GM21619 (cell line): ENCODE data around the gene AREG.
A peak's percentile ranks its signal among the peaks of the same experiment; 100 is the strongest.

Experiments
- ATAC-seq: cut with Tn5 transposase; IDR thresholded peaks from one replicate; pipeline ENCODE4 v1.9.1; 2021; ENCODE audit not compliant: unreplicated experiment

The AREG gene

DNA sequence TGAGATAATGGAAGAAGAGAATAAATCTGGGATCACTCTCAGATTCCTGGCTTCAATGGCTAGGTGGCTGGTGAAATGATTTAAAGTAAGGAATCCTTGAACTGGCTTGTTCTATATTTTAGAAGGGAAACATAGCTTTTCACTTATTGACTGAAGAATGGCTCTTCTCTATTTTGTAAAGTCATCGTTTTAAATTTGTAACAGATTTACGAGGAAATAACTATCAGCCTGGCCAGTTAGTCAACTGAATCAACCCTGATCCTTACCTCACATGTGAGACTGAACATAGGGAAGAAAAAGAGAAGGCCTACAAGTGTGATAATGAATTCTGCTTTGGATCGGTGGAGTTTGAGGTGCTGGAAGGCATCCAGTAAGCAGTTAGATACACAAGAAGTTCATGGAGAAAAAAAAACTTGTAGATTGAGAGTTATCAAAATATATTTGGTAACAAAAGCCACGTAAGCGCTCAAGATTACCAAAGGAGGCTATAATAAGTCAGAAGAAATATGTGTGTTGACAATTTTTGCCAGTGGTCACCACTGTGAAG lies 12.0 kb downstream of the AREG start:
- no peak for ATAC-seq

DNA sequence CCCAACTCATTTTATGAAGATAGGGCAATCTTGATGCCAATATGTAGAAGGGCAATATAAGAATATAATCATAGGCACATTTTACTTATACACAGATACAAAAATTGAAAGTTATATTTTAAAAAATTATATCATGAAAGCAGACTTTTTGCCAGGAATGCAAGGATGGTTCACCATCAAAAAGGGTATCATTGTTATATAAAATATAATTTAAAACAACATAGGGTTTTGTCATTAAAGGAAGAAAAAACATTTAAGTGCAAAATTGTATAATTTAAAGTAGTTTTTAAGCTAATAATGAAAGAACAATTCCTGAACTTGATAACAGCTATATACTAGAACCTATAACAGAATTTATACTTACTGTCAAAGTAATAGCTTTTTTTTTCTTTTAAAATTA lies 15.9 kb downstream of the AREG start:
- no peak for ATAC-seq

DNA sequence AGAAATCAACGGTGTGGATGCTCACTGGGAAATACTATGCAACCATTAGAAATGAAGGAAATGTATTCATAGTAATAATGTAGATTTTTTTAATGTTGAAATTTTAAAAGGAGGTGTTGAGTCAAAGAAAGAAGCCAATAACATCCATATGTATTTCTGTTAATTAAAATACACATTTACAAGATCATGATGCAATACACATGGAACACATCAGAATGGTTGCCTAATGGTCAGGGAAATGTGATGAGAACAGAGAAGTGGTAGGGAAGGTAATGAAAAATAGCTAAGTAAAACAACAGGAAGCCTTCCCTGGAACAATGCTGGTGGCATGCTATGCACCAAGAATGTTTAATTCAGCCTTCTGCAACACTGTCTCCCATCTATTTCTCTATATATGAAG lies 18.2 kb downstream of the AREG start:
- no peak for ATAC-seq

DNA sequence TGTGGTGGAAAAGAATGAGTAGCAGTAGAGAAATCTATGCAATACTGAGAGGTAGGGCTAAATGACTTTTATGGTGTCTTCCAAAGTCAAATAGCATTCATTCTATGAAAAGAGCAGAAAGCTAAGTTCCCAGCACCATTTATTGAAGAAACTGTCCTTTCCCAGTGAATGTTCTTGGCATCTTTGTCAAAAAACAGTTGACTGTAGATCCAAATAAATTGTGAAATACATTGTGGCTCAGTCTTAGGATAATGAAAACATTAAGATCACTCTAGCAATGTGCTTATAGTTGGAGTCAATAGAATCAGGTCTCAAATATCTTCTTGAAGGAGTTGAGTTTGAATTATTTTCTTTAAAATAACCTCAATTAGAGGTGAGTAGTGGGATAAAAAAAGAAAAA lies 19.4 kb downstream of the AREG start:
- ATAC-seq: no peak

DNA sequence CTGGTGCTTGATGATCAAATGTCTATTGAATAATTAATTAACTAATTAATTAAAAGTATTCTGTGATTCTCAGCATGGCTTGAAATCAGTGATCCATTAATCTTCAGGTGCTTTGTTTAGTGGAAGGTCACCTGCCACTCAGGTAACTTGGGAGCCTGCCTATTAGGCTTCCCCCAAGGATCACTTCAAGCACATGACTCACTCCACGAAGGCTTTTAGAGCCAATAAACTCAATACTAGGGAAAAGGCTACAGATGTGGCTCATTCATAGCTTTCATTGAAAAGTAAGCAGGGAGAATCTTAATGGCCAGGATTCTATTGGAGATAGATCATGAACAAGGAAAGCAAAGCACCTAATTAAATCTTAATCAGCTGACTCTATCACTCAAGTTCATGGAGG lies 21.3 kb downstream of the AREG start:
- ATAC-seq: no peak

DNA sequence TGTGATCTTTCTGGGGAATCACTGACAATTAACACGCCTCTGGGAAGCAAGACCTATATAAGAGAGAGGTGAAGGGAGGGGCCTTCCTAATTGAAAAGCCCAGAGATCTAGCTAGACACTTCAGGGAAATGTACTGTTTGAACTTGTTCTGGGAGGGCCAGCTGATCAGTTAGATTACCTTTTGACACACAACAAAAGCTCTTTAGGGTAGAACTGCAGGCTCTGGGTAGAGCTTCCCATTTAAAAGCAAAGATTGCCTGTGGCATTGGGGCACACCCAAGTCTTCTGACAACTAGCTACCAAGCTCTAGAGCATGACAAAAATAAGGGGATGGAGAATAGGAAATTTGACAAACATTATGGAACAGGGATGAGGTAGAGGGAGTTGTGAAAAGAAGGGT lies 26.3 kb downstream of the AREG start:
- ATAC-seq: no peak

DNA sequence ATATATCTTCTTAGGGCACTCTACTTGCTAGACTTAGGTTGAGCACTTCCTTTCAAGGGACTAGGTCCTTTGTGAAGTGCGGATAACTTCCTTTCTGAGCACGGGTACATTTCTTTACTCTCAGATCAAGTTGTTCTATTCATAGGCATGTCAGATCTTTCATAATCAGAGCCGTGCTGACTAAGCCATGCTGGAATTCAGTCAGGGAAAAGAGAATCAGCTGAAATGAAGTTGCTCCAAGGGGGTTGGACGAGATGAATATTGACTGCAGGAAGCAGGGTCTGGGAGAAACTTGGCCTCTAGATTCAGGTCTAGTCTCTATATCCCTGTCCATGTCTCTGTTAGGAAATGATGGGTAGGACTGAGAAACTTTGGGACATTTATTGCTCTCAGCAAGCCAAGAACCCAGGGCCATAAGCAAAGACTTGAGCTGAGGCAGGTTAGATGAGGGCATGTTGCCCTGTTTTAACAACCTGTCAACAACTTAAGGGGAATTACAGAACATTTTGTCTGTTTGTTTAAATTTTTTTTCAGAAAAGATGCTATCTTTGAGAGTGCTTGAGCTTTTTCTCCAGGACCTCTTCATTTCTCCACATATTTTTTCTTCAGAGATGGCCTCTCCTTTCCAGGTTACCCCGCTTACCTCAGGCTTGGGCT lies 28.3 kb downstream of the AREG start:
- no peak for ATAC-seq

DNA sequence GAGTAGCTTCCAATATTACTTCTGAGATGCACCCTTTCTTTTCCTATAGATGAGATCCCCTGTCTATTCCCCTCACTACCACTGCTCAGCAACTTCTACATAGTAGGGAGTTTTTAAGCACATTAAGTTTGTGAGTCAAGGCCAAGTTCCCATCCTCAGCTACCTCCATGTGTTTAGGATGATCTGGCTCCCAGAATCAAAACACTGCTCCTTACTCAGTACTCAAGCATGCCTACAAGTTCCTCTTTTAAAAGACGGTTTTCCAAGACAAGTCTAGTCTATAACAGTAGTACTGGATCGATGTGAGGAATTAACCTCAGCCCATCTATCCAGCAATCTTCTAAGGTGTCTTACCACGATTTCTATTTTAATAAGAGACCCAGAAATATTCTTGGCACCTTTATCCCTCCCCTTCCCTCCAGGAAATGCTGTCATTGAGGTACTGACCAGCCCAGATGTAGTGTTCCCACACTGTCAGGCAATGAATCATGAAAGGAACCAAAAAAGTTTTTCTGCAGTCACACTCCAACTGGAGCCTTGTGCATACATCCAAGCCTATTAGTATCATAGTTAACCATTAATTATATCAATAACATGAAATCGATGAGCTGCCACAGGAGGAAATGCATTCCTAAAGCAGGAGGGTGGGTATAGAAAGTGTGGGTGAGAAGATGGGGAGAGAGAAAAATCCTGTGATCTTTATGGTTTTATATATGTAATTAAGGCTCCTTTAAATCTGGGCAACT lies 29.6 kb downstream of the AREG start:
- ATAC-seq: no peak

DNA sequence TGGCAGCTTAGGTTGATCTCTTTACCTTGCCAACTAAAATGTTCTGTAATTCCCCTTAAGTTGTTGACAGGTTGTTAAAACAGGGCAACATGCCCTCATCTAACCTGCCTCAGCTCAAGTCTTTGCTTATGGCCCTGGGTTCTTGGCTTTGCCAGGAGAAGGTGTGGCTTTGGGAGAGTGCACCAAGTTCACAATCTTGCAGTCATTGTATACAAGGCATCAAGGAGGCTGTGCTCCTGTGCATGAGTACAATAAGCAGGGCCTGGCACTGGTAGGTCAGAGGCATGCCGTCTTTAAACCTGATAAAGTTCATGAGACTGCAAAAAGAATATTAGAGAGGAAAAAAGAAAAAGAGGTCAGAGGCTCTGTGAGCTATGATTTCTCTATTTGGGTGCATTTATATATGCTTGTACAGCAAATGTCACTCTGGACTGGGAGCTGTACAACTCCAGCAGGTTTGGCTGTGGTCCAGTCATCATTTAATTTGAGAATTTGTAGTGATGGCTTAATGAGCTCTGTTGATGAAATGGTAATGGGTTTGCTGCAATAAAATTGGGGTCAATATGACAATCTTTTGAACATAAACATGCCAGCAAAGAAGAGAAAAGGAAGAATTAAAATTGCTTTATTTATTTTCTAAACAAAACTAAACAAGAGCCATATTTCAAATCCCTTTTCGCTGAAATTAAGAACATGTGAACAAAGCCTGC lies 30.3 kb downstream of the AREG start:
- ATAC-seq: no peak

DNA sequence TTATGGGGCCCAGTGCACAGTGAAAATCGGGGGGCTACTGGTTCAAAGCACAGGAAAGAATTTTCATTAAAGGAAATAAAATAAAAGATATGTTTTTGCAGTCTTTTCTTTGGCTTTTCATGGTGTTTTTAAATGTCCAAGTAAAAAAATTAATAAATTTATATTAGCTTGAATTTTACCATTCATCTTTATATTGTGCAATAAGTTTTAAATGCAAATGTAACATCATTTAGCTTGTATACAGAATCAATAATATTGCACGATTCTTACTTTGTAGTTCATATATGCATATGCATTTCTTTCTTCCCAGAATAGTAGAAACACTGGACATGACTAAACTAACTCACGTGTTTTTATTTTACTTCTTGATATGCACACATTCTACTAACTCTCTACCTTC lies 31.0 kb downstream of the AREG start:
- ATAC-seq: no peak

DNA sequence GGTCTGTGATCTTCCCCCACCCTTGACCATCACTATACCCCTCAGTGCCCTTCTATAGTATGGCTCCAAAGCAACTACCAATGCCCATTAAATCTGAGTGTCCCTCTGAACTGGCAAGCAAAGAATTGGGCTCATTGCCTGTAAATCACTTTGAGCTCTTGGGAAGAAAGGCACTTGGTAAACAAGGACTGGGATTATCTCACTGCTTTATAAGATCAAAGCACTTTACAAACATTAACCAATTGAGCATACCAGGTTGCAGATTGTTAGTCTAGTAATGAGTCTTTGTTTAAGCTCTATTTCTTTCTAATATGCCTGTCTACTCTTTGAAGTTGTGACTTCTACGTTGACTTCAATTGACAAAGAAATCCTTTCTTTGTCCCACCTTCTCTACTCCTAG lies 34.1 kb downstream of the AREG start:
- ATAC-seq: no peak

DNA sequence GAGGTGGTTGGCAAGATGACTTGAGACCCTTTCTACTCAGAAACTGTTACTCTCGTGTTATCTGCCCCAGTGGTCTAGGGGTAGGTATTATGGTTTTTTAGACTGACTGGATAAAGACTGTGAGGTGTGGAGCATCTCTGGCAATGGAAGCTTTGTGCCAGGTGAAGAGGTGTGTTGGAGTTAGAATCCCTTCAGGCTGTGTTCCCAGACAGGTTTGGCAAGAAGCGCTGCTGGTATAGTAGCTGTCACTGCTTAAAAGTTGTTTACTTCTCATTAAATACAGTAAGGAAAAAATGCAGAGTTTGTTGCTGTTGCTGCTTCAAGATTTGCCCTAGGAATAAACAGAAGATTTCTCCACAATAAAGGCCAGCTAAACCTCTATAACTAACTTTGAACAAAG lies 35.3 kb downstream of the AREG start:
- no peak for ATAC-seq

DNA sequence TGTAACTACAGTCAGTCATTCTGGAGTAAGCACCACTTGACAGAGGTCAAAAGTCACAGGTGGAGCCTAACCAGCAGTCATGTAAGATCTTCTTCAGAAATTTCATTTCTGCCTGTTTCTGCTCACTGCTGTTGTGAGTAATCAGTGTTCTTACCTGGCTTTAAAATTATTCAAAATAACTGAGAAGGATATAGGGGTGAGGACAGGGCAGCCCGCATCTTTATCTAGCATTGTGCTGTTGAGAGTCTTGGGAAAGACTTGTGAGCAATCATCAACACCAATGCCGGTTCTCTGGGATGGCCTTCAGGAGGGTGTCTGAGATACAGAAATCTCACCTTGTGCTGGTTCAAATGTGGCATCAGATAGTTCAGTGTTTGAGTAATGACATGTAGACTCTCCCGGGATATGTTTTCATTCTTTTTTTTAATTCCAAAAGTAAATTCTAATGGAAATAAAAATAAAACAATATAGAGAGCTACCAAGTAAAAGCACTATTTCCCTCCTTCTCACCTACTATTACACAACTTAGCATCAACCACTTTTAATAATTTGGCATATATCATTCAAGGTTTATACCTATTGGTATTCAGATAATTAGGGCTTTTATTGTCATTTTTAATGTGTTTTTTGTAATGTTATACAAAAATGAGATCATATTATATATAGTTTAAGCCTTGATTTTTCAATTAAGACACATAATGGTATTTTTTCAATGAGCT lies 37.1 kb downstream of the AREG start:
- ATAC-seq: no peak

DNA sequence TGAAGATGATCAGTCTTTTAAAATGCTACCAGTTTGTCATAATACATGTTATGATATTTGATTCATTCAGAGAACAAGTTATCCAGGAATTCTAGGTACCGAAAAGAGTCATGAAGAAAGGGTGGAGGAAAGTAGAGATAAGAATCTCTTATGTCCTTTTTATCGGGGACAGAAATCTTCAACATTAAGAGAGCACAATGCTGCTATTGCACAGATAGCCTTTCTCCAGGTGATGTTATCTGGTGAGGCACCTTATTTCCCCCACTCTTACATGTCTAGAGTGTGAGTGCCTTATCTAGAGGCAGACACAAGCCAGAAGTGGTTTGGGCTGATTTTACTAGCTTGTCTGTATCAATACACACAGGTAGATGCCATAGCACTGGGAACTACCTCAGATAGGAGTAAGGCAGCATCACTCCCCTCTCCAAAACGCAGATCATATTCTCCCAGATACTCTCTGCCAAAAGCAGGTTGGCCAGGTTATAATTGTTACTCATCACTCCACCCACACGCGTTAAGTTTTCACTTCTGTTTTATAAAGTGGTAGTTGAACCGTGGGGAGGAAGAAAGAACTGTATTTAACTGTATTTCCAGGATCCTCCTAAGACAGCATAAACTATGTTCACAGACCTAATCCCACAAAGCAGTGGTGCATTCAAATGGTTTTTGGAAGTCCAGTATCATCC lies 38.4 kb downstream of the AREG start:
- ATAC-seq: no peak

DNA sequence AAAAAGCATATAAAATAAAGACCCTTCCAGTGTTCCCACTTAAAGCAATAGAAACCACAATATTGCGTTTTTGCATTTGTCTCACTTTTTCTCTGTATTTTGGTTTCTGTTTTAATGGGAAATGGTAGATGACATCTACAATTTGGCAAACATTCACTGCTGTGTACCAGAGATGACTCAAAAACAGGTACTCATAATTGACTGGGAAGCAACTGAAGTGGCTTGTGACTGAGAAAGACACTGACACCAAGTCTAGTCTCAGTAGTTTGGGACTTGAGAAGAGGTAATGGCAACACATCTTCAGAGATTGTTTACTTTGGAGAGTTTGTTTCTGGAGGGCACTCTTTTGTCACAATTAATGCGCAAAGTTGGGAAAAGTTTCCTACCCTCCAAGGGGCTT lies 42.0 kb downstream of the AREG start:
- no peak for ATAC-seq

DNA sequence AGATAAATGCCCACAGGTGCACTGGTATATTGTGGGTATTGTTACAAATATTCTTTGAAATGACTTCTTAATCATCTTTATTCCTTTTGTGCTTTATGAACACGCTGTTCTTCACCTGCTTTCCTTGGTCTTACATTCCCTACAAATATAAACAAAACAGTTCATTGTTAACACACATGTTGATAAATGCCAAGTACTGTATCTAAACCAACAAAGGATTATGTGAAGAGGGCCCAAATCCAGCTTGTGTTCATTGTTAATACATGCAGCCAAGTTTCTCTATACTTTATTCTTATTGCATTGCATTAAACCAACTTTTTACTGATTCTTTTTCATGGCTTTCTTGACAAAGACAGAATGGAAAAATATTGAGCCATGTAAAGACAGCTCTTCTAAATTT lies 42.8 kb downstream of the AREG start:
- no peak for ATAC-seq

DNA sequence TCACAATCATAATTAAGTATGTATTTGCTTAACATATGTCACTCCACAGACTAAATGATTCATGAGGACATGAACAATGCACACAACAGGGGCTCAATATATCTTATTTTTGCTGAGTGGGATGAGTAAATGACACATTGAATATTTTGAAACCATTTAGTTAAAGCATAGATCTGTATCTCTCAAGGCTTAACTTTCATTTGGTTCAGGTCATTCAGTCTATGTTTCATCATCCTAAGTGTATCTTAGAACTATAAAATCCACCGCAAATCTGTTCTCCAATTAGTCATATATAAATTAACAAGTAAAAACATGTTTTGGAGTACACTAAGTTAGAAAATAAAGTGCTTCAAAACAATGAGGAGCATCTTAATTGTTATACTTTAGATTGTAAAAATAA lies 45.8 kb downstream of the AREG start:
- ATAC-seq: no peak

DNA sequence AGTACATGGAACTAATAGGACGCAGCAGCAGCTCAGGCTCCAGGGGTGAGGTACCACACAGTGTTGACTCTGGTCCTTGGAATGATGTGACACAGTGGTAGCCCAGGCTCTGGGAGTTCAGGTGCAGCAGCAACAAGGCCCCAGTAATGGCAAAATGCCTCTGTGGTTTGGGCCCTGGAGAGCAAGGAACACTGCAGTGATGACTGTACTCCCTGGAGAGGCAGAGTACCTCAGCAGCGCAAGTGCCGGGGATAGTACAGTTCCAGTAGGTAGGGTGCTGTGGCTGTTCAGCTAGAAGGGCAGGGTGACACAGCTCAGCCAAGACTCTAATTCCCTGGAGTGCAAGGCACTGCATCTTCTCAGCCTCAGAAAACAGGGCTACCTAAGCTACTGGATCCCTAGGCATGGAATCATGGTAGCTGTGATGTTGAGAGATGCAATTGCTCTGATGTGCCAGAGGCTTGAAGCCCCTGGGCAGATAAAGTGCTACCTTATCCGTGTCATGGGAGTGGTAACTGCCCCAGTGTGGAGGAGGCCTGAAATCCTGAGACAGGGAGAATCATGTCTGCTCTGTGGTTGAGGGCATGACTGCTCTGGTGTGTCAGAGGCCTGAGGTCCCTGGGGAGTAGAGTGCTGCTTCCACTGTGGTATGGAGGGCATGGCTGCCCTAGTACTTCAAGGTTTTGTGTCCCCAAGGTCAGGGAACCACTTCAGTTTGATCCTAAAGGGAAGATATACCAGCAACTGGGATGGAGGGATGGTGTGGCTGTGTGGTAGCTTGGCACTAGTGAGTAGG lies 55.2 kb downstream of the AREG start:
- peak; percentile 71 for ATAC-seq

DNA sequence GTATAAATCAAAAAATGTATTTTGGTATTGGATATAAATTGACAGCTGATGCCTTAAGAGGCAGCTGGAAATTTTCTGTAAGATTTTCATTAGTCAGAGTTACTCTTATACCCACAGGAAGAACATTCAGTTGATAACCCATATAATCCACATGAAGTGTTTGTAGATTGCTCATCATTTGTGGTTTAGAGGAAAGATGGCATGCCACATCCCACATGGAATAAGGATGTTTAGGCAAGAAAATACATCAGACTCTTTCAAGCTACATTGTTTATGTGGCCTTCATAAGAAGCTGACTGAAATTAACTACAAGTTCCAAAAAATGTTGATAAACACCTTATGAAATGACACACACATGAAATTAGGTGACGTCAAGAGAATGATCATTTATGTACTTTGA lies 56.6 kb downstream of the AREG start:
- no peak for ATAC-seq

DNA sequence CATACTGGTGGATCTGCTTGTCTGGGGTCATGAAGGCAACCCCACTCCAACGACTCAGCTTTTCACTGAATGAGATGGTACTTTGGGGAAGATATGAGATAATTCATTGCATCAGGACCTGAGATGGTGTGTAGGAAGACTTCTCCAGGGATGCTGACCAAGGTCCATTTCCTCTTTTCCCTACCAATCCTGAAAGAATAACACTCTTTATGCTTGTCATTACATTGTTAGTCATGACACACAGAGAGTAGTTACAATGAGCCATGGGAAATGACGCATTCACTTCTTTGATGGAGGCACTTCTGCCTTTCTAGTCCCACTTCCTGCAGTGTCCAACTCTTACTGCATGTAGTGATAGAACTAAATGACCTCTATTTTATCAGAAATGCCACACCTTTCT lies 58.6 kb downstream of the AREG start:
- ATAC-seq: no peak
